GM18873 (cell line): ENCODE results near the gene IFNA4.
"Not testable (repeated sequence)": the region's sequence is repeated elsewhere in the genome, so short reads cannot be mapped to it uniquely, and the experiment has no call there.

Source experiments
- ATAC-seq: cut with Tn5 transposase; IDR thresholded peaks from one replicate; pipeline ENCODE4 v1.9.1; 2021; ENCODE audit warnings: mild to moderate bottlenecking, moderate library complexity, moderate number of reproducible peaks; ENCODE audit not compliant: unreplicated experiment, low FRiP score

Gene IFNA4

GRCh38 chr9:21187487-21187886, at the start of gene IFNA4:
Gene IFNA4, minus strand, starts transcription at chr9:21187587. Its CDS starts 56 bp downstream, at chr9:21187531.
- ATAC-seq, result not testable (repeated sequence)

GRCh38 chr9:21236360-21236714, 49.0 kb upstream of the IFNA4 start:
- not testable (repeated sequence) for ATAC-seq

- peak; percentile 57 for ATAC-seq
Observed at GRCh38 chr9:21235468-21236359, 48.3 kb upstream of the IFNA4 start.

- no peak for ATAC-seq
Observed at GRCh38 chr9:21234153-21234687, 46.8 kb upstream of the IFNA4 start.

GRCh38 chr9:21233258-21233657, 45.9 kb upstream of the IFNA4 start:
- no peak for ATAC-seq

GRCh38 chr9:21228122-21228521, 40.7 kb upstream of the IFNA4 start, which contains the start of gene IFNA17:
Gene IFNA17, minus strand, starts transcription at chr9:21228222. Its CDS starts 49 bp downstream, at chr9:21228173.
- no peak for ATAC-seq

GRCh38 chr9:21217211-21217610, 29.8 kb upstream of the IFNA4 start, which contains the start of gene IFNA16:
Gene IFNA16, minus strand, starts transcription at chr9:21217311. Its CDS starts 6 bp downstream, at chr9:21217305.
- not testable (repeated sequence) for ATAC-seq

GRCh38 chr9:21213411-21214326, 26.3 kb upstream of the IFNA4 start:
- ATAC-seq, result peak; percentile 67

- not testable (repeated sequence) for ATAC-seq
Observed at GRCh38 chr9:21212160-21212559, 24.8 kb upstream of the IFNA4 start.

- ATAC-seq, result not testable (repeated sequence)
Observed at GRCh38 chr9:21210782-21211181, 23.4 kb upstream of the IFNA4 start.

- ATAC-seq, result no peak
Observed at GRCh38 chr9:21210311-21210710, 22.9 kb upstream of the IFNA4 start.

- not testable (repeated sequence) for ATAC-seq
Observed at GRCh38 chr9:21207043-21207442, 19.7 kb upstream of the IFNA4 start, which contains the start of gene IFNA10. Gene IFNA10, minus strand, starts transcription at chr9:21207143. Its CDS starts 46 bp downstream, at chr9:21207097.

GRCh38 chr9:21205204-21205603, 17.8 kb upstream of the IFNA4 start:
- no peak for ATAC-seq

GRCh38 chr9:21202105-21202504, 14.7 kb upstream of the IFNA4 start, which contains the start of gene IFNA7:
Gene IFNA7, minus strand, starts transcription at chr9:21202205. Its CDS starts 40 bp downstream, at chr9:21202165.
- ATAC-seq, result not testable (repeated sequence)

- ATAC-seq, result peak; percentile 93
Observed at GRCh38 chr9:21194867-21195776, 7.7 kb upstream of the IFNA4 start.

- ATAC-seq, result peak; percentile 69
Observed at GRCh38 chr9:21182810-21183736, 4.3 kb downstream of the IFNA4 start.

- ATAC-seq, result no peak
Observed at GRCh38 chr9:21174671-21175070, 12.7 kb downstream of the IFNA4 start.

GRCh38 chr9:21172156-21172555, 15.2 kb downstream of the IFNA4 start:
- ATAC-seq, result no peak
